K562 (cell line): ENCODE measurements around the gene UQCRC2. TPM values are rescaled to one million over a fixed set of nuclear protein-coding genes. Genes with fewer than 3 reads are reported as not detected.

Experiments used
- ATF7 ChIP-seq: fragments of 450-650 bp; IDR thresholded peaks from 2 replicates; pipeline ENCODE4 v1.7.1; 2014; ENCODE audit warnings: mild to moderate bottlenecking, moderate library complexity
- CHD2 ChIP-seq: IDR thresholded peaks from 2 replicates; pipeline ENCODE4 v1.6.1; 2011; ENCODE audit warnings: low read depth, low read length
- EHMT2 ChIP-seq: fragments of 450-650 bp; IDR thresholded peaks from 2 replicates; pipeline ENCODE4 v1.6.1; 2018; ENCODE audit warnings: antibody characterized with exemption
- EP400 ChIP-seq: fragments of 450-650 bp; IDR thresholded peaks from 2 replicates; pipeline ENCODE4 v1.6.1; 2017; ENCODE audit warnings: antibody characterized with exemption, mild to moderate bottlenecking, moderate library complexity
- HMGXB4 ChIP-seq: sonication (generic); formaldehyde crosslinking; IDR thresholded peaks from 2 replicates; pipeline ENCODE4 v1.8.1; 2023; ENCODE audit warnings: mild to moderate bottlenecking, missing genetic modification reagents
- JUND ChIP-seq, 2 experiments: IDR thresholded peaks; 2 replicates in 1 of 2; 3 replicates in 1 of 2; pipeline ENCODE4 v1.6.1; 2011; ENCODE audit warnings: borderline replicate concordance in 2 of 2, low read depth in 2 of 2, low read length in 2 of 2, improper control_type of control experiment in 1 of 2, missing biosample characterization in 1 of 2, missing genetic modification characterization in 1 of 2, missing genetic modification reagents in 1 of 2
- MYBL2 ChIP-seq, 2 experiments: fragments of 450-650 bp in 1 of 2; sonication (generic) in 1 of 2; formaldehyde crosslinking in 1 of 2; IDR thresholded peaks; 2 replicates each; pipeline versions ENCODE4 v1.6.1 to v1.8.1; 2017 to 2022; ENCODE audit warnings: borderline replicate concordance in 1 of 2, inconsistent platforms in 1 of 2, low read depth in 1 of 2, mild to moderate bottlenecking in 1 of 2, missing genetic modification reagents in 1 of 2, moderate library complexity in 1 of 2
- PHF8 ChIP-seq: fragments of 200-600 bp; sonication (generic); IDR thresholded peaks from 2 replicates; pipeline ENCODE4 v1.6.1; 2012; ENCODE audit warnings: mixed run types, mild to moderate bottlenecking, inconsistent platforms, low read length, moderate library complexity, borderline replicate concordance
- PPARD ChIP-seq: fragments of 250-450 bp; sonication (Bioruptor Pico); IDR thresholded peaks from 2 replicates; pipeline ENCODE4 v1.8.0; 2022; ENCODE audit warnings: inconsistent platforms, mild to moderate bottlenecking, moderate library complexity
- SFPQ ChIP-seq: fragments of 200-400 bp; formaldehyde crosslinking; IDR thresholded peaks from 2 replicates; pipeline ENCODE4 v1.6.1; 2017; ENCODE audit warnings: mild to moderate bottlenecking, low read depth, low read length, moderate library complexity
- TAF9B ChIP-seq: fragments of 450-650 bp; IDR thresholded peaks from 2 replicates; pipeline ENCODE4 v1.6.1; 2018; ENCODE audit warnings: mild to moderate bottlenecking; ENCODE audit not compliant: partially characterized antibody
- ZBTB7A ChIP-seq: IDR thresholded peaks from 2 replicates; pipeline ENCODE4 v1.6.1; 2011; ENCODE audit warnings: low read depth, mild to moderate bottlenecking, low read length, moderate library complexity, borderline replicate concordance; ENCODE audit not compliant: control insufficient read depth
- ZFX ChIP-seq: sonication (generic); formaldehyde crosslinking; IDR thresholded peaks from 2 replicates; pipeline ENCODE4 v1.8.0; 2022; ENCODE audit warnings: mild to moderate bottlenecking, missing genetic modification reagents, moderate library complexity
- ZNF589 ChIP-seq: fragments of 200-800 bp; sonication (Bioruptor generic); IDR thresholded peaks from 2 replicates; pipeline ENCODE4 v1.6.1; 2016; ENCODE audit warnings: low read depth, missing genetic modification characterization, missing compliant biosample characterization
- ZNF740 ChIP-seq, 3 experiments: fragments of 200-800 bp in 1 of 3; sonication (Bioruptor generic) in 1 of 3; sonication (generic) in 1 of 3; formaldehyde crosslinking in 1 of 3; IDR thresholded peaks; 2 replicates each; pipeline versions ENCODE4 v1.6.1 to v1.8.0; 2016 to 2022; ENCODE audit warnings: mild to moderate bottlenecking in 2 of 3, missing compliant biosample characterization in 2 of 3, missing genetic modification characterization in 2 of 3, missing genetic modification reagents in 1 of 3
- polyA plus RNA-seq, 8 experiments: library from polyadenylated mRNA; depleted of rRNA in 4 of 8; stranded (reverse) in 5 of 8; unstranded in 3 of 8; fragments of >200 nt; fragmentation: Nextera tagmentation in 2 of 8; fragmentation: Illumina TruSeq in 1 of 8; extraction: Ambion mirVana in 2 of 8; extraction: Trizol in 1 of 8; gene quantifications; 2 replicates each; pipeline versions ENCODE4 v1.2.1 to v1.2.3, GENCODE V29; 2011 to 2014; ENCODE audit warnings: inconsistent platforms in 1 of 8, missing spikeins in 1 of 8
- total RNA-seq, 7 experiments: library from RNA; depleted of rRNA in 6 of 7; stranded (reverse); fragments of >200 nt in 6 of 7; fragmentation: Illumina TruSeq in 2 of 7; extraction: Trizol in 2 of 7; gene quantifications; 2 replicates each; pipeline versions ENCODE4 v1.2.1 to v1.2.3, GENCODE V29; 2011 to 2021; ENCODE audit warnings: low replicate concordance in 1 of 7
- TF ChIP-seq, protein P1 (sequence below): sonication (generic); formaldehyde crosslinking; IDR thresholded peaks from 2 replicates; pipeline ENCODE4 v1.8.0; 2022; ENCODE audit warnings: mild to moderate bottlenecking, missing genetic modification reagents

The UQCRC2 gene
- total and polyA plus RNA-seq, 9 of the 15 experiments (the other 6 are each of a cell fraction or from before 2014, with no cell fraction given), result 177 to 516 (median 319) TPM

DNA sequence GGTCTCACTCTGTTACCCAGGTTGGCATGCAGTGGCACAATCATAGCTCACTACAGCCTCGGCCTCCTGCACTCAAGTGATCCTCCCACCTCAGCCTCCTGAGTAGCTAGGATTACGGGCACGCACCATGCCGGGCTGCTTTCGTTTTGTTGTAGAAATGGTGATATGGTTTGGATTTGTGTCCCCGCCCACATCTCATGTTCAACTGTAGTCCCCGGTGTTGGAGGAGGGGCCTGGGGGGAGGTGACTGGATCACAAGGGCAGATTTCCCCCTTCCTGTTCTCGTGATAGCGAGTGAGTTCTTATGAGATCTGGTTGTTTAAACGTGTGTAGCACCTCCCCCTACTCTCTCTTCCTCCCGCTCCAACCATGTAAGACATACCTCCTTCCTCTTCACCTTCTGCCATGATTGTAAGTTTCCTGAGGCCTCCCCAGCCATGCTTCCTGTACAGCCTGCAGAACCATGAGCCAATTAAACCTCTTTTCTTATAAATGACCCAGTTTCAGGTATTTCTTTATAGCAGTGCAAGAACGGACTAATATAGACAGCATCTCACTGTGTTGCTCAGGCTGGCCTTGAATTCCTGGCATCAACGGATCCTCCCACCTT, 41.8 kb downstream of the UQCRC2 start (continued):
- peak; percentile 53; the same call in 1 of the 2 replicates for TF ChIP-seq ZBTB7A
- peak; percentile 77 for TF ChIP-seq ZNF740 (CRISPR knock-in tag; IDR thresholded peaks at IDR 0.05)
- TF ChIP-seq ZNF740 (tag; IDR thresholded peaks at IDR 0.05), result no peak
- peak; percentile 96 for TF ChIP-seq CHD2
- TF ChIP-seq EP400, result peak; percentile 57
- no peak for TF ChIP-seq HMGXB4 (CRISPR knock-in tag)
- TF ChIP-seq SFPQ, result no peak
- peak; percentile 37 for TF ChIP-seq TAF9B
- peak; percentile 77 for TF ChIP-seq MYBL2 (IDR thresholded peaks at IDR 0.05; ENCODE audit: low read depth)
- no peak for TF ChIP-seq MYBL2 (CRISPR knock-in tag; IDR thresholded peaks at IDR 0.05; ENCODE audit: borderline replicate concordance)
- TF ChIP-seq PPARD (CRISPR knock-in tag), result no peak
- TF ChIP-seq, protein P1, sequence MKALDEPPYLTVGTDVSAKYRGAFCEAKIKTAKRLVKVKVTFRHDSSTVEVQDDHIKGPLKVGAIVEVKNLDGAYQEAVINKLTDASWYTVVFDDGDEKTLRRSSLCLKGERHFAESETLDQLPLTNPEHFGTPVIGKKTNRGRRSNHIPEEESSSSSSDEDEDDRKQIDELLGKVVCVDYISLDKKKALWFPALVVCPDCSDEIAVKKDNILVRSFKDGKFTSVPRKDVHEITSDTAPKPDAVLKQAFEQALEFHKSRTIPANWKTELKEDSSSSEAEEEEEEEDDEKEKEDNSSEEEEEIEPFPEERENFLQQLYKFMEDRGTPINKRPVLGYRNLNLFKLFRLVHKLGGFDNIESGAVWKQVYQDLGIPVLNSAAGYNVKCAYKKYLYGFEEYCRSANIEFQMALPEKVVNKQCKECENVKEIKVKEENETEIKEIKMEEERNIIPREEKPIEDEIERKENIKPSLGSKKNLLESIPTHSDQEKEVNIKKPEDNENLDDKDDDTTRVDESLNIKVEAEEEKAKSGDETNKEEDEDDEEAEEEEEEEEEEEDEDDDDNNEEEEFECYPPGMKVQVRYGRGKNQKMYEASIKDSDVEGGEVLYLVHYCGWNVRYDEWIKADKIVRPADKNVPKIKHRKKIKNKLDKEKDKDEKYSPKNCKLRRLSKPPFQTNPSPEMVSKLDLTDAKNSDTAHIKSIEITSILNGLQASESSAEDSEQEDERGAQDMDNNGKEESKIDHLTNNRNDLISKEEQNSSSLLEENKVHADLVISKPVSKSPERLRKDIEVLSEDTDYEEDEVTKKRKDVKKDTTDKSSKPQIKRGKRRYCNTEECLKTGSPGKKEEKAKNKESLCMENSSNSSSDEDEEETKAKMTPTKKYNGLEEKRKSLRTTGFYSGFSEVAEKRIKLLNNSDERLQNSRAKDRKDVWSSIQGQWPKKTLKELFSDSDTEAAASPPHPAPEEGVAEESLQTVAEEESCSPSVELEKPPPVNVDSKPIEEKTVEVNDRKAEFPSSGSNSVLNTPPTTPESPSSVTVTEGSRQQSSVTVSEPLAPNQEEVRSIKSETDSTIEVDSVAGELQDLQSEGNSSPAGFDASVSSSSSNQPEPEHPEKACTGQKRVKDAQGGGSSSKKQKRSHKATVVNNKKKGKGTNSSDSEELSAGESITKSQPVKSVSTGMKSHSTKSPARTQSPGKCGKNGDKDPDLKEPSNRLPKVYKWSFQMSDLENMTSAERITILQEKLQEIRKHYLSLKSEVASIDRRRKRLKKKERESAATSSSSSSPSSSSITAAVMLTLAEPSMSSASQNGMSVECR (CRISPR knock-in tag), result peak; percentile 59
- peak; percentile 40; the same call in 1 of the 2 replicates for TF ChIP-seq PHF8
- peak; percentile 35; the same call in 1 of the 2 replicates for TF ChIP-seq JUND (IDR thresholded peaks at IDR 0.05; ENCODE audit: borderline replicate concordance, low read depth, low read length)
- TF ChIP-seq JUND (tag; IDR thresholded peaks at IDR 0.05; ENCODE audit: borderline replicate concordance, low read depth, low read length), result no peak
- TF ChIP-seq ZNF589 (CRISPR knock-in tag), result 0 out of 2 replicates have a peak, but pooled peaks have one; percentile 31
- TF ChIP-seq ZFX (CRISPR knock-in tag), result peak; percentile 40
- peak; percentile 46; the same call in 1 of the 2 replicates for TF ChIP-seq EHMT2
- TF ChIP-seq ATF7, result peak; percentile 65; the same call in 1 of the 2 replicates
